Measurements from ENCODE around the gene GTF3C5. TPM values are rescaled to one million over a fixed set of nuclear protein-coding genes. Genes with fewer than 3 reads are reported as not detected.
A peak's percentile ranks its signal among the peaks of the same experiment; 100 is the strongest.

Gene GTF3C5
- total RNA-seq, 3 donors from 2014 or later (not counting 1 experiment from before 2014, with no cell fraction given) = 52.6 to 69.2 (median 60.4) TPM

DNA sequence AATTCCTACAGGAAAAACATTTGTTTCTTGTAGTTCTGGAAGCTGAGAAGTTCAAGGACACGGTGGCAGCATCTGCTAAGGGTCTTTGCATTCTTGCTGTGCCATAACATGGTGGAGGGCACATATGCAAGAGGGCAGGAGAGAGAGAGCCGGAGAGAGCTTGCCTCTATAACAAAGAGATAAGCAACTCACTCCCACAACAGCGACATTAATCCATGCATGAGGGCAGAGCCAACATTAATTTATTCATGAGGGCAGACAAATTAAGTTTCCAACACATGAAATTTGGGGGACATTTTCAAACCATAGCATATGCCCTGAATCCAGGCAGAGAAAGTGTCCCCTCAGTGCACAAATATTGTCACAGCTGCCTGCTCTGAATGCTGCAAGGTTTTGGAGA is 4.4 kb upstream of the GTF3C5 start:
- 82% methylated on average over 3 of the region's 3 CpGs for WGBS (ENCODE audit: insufficient coverage)
- Histone ChIP-seq H3K27me3 (ENCODE audit: control insufficient read depth, insufficient read depth, low read length) (no peaks in the 10 kb centered on the region), H3K9me3 (ENCODE audit: control insufficient read depth, insufficient read depth, low read length) (no peaks in the 10 kb centered on the region), H3K4me3 (ENCODE audit: low read length) (no peak overlapping the region), H3K4me1 (ENCODE audit: control insufficient read depth, insufficient read depth, low read length) (peaks cover 25% of the 10 kb centered on the region), H3K27ac (ENCODE audit: low read length) (no peak overlapping the region), H3K36me3 (ENCODE audit: control insufficient read depth, insufficient read depth, low read length) (no peaks in the 10 kb centered on the region)
- Mint-ChIP-seq H3K27ac (no peak overlapping the region), H3K36me3 (no peaks in the 10 kb centered on the region), H3K4me1 (peaks cover 11 to 31% of the 10 kb centered on the region in 2 donors), H3K27me3 (ENCODE audit: low read depth in 2 of 2) (no peaks in the 10 kb centered on the region), H3K4me3 (peak overlapping the region; percentile 55), H3K9me3 (no peaks in the 10 kb centered on the region)
- no peak for ATAC-seq
- no peak for DNase-seq
- intact Hi-C loops (cut with micrococcal nuclease) = no loop called here
- TF ChIP-seq, protein P1, sequence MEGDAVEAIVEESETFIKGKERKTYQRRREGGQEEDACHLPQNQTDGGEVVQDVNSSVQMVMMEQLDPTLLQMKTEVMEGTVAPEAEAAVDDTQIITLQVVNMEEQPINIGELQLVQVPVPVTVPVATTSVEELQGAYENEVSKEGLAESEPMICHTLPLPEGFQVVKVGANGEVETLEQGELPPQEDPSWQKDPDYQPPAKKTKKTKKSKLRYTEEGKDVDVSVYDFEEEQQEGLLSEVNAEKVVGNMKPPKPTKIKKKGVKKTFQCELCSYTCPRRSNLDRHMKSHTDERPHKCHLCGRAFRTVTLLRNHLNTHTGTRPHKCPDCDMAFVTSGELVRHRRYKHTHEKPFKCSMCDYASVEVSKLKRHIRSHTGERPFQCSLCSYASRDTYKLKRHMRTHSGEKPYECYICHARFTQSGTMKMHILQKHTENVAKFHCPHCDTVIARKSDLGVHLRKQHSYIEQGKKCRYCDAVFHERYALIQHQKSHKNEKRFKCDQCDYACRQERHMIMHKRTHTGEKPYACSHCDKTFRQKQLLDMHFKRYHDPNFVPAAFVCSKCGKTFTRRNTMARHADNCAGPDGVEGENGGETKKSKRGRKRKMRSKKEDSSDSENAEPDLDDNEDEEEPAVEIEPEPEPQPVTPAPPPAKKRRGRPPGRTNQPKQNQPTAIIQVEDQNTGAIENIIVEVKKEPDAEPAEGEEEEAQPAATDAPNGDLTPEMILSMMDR (IDR thresholded peaks at IDR 0.05) = no peak

DNA sequence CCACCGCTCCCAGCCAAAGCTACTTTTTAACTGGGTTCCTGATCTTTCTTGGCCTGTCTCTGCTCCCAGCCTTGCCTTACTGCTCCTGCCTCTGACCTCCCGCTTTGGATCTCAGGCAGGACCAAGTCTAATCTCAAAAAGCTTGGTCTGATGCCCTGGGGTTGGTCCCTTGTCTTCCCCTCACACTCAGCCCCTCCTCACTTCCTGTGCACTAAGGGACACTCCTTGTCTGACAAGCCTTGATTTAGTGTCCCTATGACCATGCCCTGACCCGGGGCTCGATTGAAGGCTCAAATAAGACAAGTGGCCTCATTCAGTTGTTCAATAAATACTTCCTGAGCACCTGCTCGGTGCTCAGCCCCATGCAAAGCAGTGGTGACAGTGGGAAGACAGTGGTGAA is 3.7 kb upstream of the GTF3C5 start:
- Mint-ChIP-seq H3K4me1 (peaks cover 18 to 37% of the 10 kb centered on the region in 2 donors), H3K27ac (peak overlapping the region; percentile 45 to 51)

DNA sequence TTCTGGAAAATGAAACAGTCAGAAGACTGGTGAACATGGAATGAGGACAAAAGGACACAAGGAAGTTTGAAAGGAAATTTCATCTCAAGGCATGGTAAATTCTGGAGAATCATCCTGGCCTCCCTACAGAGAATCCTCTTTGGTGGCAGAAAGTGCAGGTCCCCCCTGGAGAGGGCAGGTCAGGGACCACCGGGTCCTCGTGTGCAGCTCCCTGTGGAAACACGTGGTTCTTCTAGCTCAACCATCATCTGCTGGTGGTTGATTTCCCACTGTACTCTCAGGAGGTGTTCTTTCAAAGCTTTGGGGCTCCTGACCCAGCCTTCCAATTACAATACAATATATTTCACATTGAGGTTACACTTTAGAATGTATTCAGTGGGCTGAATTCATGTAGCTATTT is 2.6 kb upstream of the GTF3C5 start:
- no peaks in the 10 kb centered on the region for H3K36me3 Mint-ChIP-seq
- H3K9me3 Mint-ChIP-seq = no peaks in the 10 kb centered on the region
- TF ChIP-seq, protein P1 (IDR thresholded peaks at IDR 0.05) = no peak
- Histone ChIP-seq H3K9me3 (ENCODE audit: control insufficient read depth, insufficient read depth, low read length) (no peaks in the 10 kb centered on the region), H3K36me3 (ENCODE audit: control insufficient read depth, insufficient read depth, low read length) (no peaks in the 10 kb centered on the region), H3K4me1 (ENCODE audit: control insufficient read depth, insufficient read depth, low read length) (peaks cover 24% of the 10 kb centered on the region), H3K4me3 (ENCODE audit: low read length) (no peak overlapping the region), H3K27me3 (ENCODE audit: control insufficient read depth, insufficient read depth, low read length) (no peaks in the 10 kb centered on the region), H3K27ac (ENCODE audit: low read length) (no peak overlapping the region)
- peak overlapping the region; percentile 67 for H3K4me3 Mint-ChIP-seq
- H3K27ac Mint-ChIP-seq = peak overlapping the region; percentile 51 to 95
- ATAC-seq (no peak), DNase-seq (no peak)
- intact Hi-C loops (cut with micrococcal nuclease) = no loop called here
- no peaks in the 10 kb centered on the region for H3K27me3 Mint-ChIP-seq (ENCODE audit: low read depth in 2 of 2)
- peaks cover 23 to 39% of the 10 kb centered on the region in 2 donors for H3K4me1 Mint-ChIP-seq
- WGBS (ENCODE audit: insufficient coverage) = 95% methylated on average over 3 of the region's 3 CpGs

More for the DNA sequence above, 3.7 kb upstream of the GTF3C5 start:
- Histone ChIP-seq H3K27ac (ENCODE audit: low read length) (no peak overlapping the region), H3K4me1 (ENCODE audit: control insufficient read depth, insufficient read depth, low read length) (peaks cover 31% of the 10 kb centered on the region), H3K36me3 (ENCODE audit: control insufficient read depth, insufficient read depth, low read length) (no peaks in the 10 kb centered on the region), H3K4me3 (ENCODE audit: low read length) (no peak overlapping the region), H3K27me3 (ENCODE audit: control insufficient read depth, insufficient read depth, low read length) (no peaks in the 10 kb centered on the region), H3K9me3 (ENCODE audit: control insufficient read depth, insufficient read depth, low read length) (no peaks in the 10 kb centered on the region)
- H3K27me3 Mint-ChIP-seq (ENCODE audit: low read depth in 2 of 2) = no peaks in the 10 kb centered on the region
- peak overlapping the region; percentile 50 for H3K4me3 Mint-ChIP-seq
- 63% methylated on average over 5 of the region's 5 CpGs for WGBS (ENCODE audit: insufficient coverage)
- TF ChIP-seq, protein P1 (IDR thresholded peaks at IDR 0.05) = no peak
- ATAC-seq = no peak
- intact Hi-C loops (cut with micrococcal nuclease) = no loop called here
- no peaks in the 10 kb centered on the region for H3K9me3 Mint-ChIP-seq
- DNase-seq = no peak
- H3K36me3 Mint-ChIP-seq = no peaks in the 10 kb centered on the region

DNA sequence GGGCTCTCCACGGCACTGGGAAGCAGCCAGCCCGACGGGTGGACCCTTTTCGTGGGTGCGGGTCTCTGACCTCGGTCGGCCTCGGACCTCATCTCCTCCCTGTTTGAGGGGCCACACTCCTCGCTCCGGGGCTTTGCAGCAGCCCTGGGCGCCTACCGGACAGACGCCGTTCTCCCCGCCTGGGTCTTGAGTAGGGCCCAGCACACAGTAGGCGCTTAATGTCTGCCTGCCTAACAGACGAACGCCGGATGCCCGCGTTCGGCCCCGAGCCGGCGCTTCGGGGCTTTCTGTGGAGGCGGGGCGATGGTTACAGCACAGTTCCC is 842 bp upstream of the GTF3C5 start:
- H3K4me1 ChIP-seq (ENCODE audit: control insufficient read depth, insufficient read depth, low read length) = peaks cover 24% of the 10 kb centered on the region
- H3K27me3 Mint-ChIP-seq (ENCODE audit: low read depth in 2 of 2) = no peaks in the 10 kb centered on the region
- no peaks in the 10 kb centered on the region for H3K9me3 Mint-ChIP-seq
- no peaks in the 10 kb centered on the region for H3K9me3 ChIP-seq (ENCODE audit: control insufficient read depth, insufficient read depth, low read length)
- no peak for DNase-seq
- no peaks in the 10 kb centered on the region for H3K36me3 Mint-ChIP-seq
- peaks cover 29 to 49% of the 10 kb centered on the region in 2 donors for H3K4me1 Mint-ChIP-seq
- H3K27ac ChIP-seq (ENCODE audit: low read length) = peak overlapping the region; percentile 90
- TF ChIP-seq, protein P1 (IDR thresholded peaks at IDR 0.05) = no peak
- H3K4me3 ChIP-seq (ENCODE audit: low read length) = peak overlapping the region; percentile 89
- 0% methylated on average over 28 of the region's 28 CpGs for WGBS (ENCODE audit: insufficient coverage)
- peak overlapping the region; percentile 95 to 98 for H3K27ac Mint-ChIP-seq
- peak overlapping the region; percentile 98 for H3K4me3 Mint-ChIP-seq
- intact Hi-C loops (cut with micrococcal nuclease) = no loop called here
- ATAC-seq = peak; percentile 17 to 34 (median 21)
- no peaks in the 10 kb centered on the region for H3K27me3 ChIP-seq (ENCODE audit: control insufficient read depth, insufficient read depth, low read length)
- peaks cover 3% of the 10 kb centered on the region for H3K36me3 ChIP-seq (ENCODE audit: control insufficient read depth, insufficient read depth, low read length)
